GM12878 (cell line): ENCODE measurements around the gene C12orf43. TPM values are rescaled to one million over a fixed set of nuclear protein-coding genes. Genes with fewer than 3 reads are reported as not detected.

Experiments
- ATAC-seq: fragments of 200-7000 bp; cut with Tn5 transposase; 3 replicates; pipeline ENCODE4 v1.9.1; 2020; ENCODE audit warnings: mild to moderate bottlenecking, moderate library complexity
- BruUV-seq: library from RNA; stranded (reverse); fragments of 400-500 nt; replicated peaks from 2 replicates; lab custom pipeline; 2021; lab: Mats Ljungman, UMichigan
- CTCF ChIA-PET: fragments of 300-600 bp; sonication (Branson Sonifier 250); formaldehyde crosslinking; extraction: SDS; loops from one replicate; lab custom pipeline; 2021; ENCODE audit warnings: inconsistent platforms; lab: Yijun Ruan, JAX
- POLR2A ChIA-PET: fragments of 350-600 bp; formaldehyde crosslinking; extraction: SDS; loops from one replicate; lab custom pipeline; 2021; ENCODE audit warnings: inconsistent platforms; lab: Charles Lee
- RAD21 ChIA-PET: fragments of 300-600 bp; sonication (Branson Sonifier 250); formaldehyde crosslinking; loops from one replicate; lab custom pipeline; 2023; ENCODE audit warnings: antibody characterized with exemption; ENCODE audit not compliant: unreplicated experiment; lab: Charles Lee
- SMC1A ChIA-PET: fragments of 300-600 bp; sonication (Branson Sonifier 250); formaldehyde crosslinking; loops from one replicate; lab custom pipeline; 2023; ENCODE audit not compliant: unreplicated experiment, uncharacterized antibody; lab: Charles Lee
- DNase-seq: peaks from one replicate; pipeline ENCODE4 v3.0.0-alpha.2; 2011; ENCODE audit warnings: low read depth, low spot score
- FAIRE-seq: peaks from 3 replicates; lab custom pipeline; 2011; peaks lifted over from hg19 to GRCh38; lab: Jason Lieb, UNC
- H2AFZ ChIP-seq: 2 replicates; pipeline ENCODE4 v1.6.0; 2011; ENCODE audit warnings: low read depth, low read length, control low read depth; ENCODE audit not compliant: control insufficient read depth
- H3K27ac ChIP-seq: 2 replicates; pipeline ENCODE4 v1.5.1; 2011; ENCODE audit warnings: control low read depth; ENCODE audit not compliant: control insufficient read depth, insufficient read depth
- H3K27me3 ChIP-seq, 2 experiments: replicated peaks in 1 of 2; 2 replicates each; pipeline versions ENCODE4 v1.6.0 to v1.6.1; 2011; ENCODE audit warnings: low read length in 1 of 2; ENCODE audit not compliant: control insufficient read depth in 2 of 2, insufficient read depth in 2 of 2
- H3K36me3 ChIP-seq, 2 experiments: 2 replicates each; pipeline ENCODE4 v1.5.1; 2011; ENCODE audit warnings: low read length in 1 of 2; ENCODE audit not compliant: control insufficient read depth in 2 of 2, insufficient read depth in 2 of 2
- H3K4me1 ChIP-seq: 2 replicates; pipeline ENCODE4 v1.6.1; 2011; ENCODE audit warnings: mild to moderate bottlenecking, low read length, moderate library complexity, mixed read lengths; ENCODE audit not compliant: control insufficient read depth, insufficient read depth
- H3K4me2 ChIP-seq: 2 replicates; pipeline ENCODE4 v1.6.0; 2011; ENCODE audit warnings: control low read depth; ENCODE audit not compliant: control insufficient read depth, insufficient read depth
- H3K4me3 ChIP-seq: fragments of 200-600 bp; sonication (generic); 2 replicates; pipeline ENCODE4 v1.5.1; 2016
- H3K79me2 ChIP-seq: 2 replicates; pipeline ENCODE4 v1.6.0; 2011; ENCODE audit warnings: low read length; ENCODE audit not compliant: control insufficient read depth, insufficient read depth
- H3K9ac ChIP-seq: 2 replicates; pipeline ENCODE4 v1.8.0; 2011; ENCODE audit warnings: low read length, control low read depth, mixed read lengths; ENCODE audit not compliant: control insufficient read depth, insufficient read depth
- H3K9me3 ChIP-seq: replicated peaks from 3 replicates; pipeline ENCODE4 v1.5.1; 2011; ENCODE audit warnings: mild to moderate bottlenecking, low read length; ENCODE audit not compliant: control insufficient read depth, insufficient read depth
- H4K20me1 ChIP-seq: 2 replicates; pipeline ENCODE4 v1.6.0; 2011; ENCODE audit not compliant: control insufficient read depth, insufficient read depth
- BCL11A ChIP-seq: IDR thresholded peaks from 2 replicates; pipeline ENCODE4 v1.6.1; 2011; ENCODE audit warnings: low read depth, low read length
- CTCF ChIP-seq, 3 experiments: IDR thresholded peaks in 2 of 3; conservative IDR thresholded peaks in 1 of 3; 2 replicates each; pipeline ENCODE4 v1.5.1; 2011; ENCODE audit warnings: low read depth in 3 of 3, low read length in 3 of 3, mild to moderate bottlenecking in 3 of 3, control low read depth in 2 of 3, moderate library complexity in 2 of 3, inconsistent platforms in 1 of 3, mixed read lengths in 1 of 3; ENCODE audit not compliant: control insufficient read depth in 2 of 3, insufficient read depth in 1 of 3; ENCODE audit errors: extremely low read depth in 1 of 3
- RAD21 ChIP-seq: IDR thresholded peaks from 2 replicates; pipeline ENCODE4 v1.6.1; 2011; ENCODE audit warnings: mild to moderate bottlenecking, low read depth, low read length, moderate library complexity; ENCODE audit not compliant: insufficient read depth
- SMC3 ChIP-seq: IDR thresholded peaks from 2 replicates; pipeline ENCODE4 v1.6.1; 2011; ENCODE audit warnings: low read length, improper control_type of control experiment, borderline replicate concordance
- SPI1 ChIP-seq: IDR thresholded peaks from 2 replicates; pipeline ENCODE4 v1.6.1; 2011; ENCODE audit warnings: low read depth, mild to moderate bottlenecking, low read length, moderate library complexity, borderline replicate concordance; ENCODE audit not compliant: insufficient read depth
- USF1 ChIP-seq: IDR thresholded peaks from 2 replicates; pipeline ENCODE4 v1.6.1; 2011; ENCODE audit warnings: borderline replicate concordance, low read depth, mild to moderate bottlenecking, moderate library complexity, mixed read lengths, low read length; ENCODE audit not compliant: insufficient read depth; ENCODE audit errors: extremely low read length
- WGBS: methylation state at CpG from one replicate; pipeline ENCODE4 v1.1.6; 2016; ENCODE audit warnings: low lambda C conversion rate; ENCODE audit not compliant: insufficient replicate concordance, insufficient coverage; ENCODE audit errors: missing lambda C conversion rate; 5-methylcytosine and 5-hydroxymethylcytosine counted together
- in situ Hi-C: fragments of 300-500 bp; cut with MboI; formaldehyde crosslinking; loops from 9 replicates; pipeline ENCODE4 v1.14.3; 2018; ENCODE audit warnings: mixed read lengths
- intact Hi-C: fragments of 100-400 bp; cut with micrococcal nuclease; formaldehyde crosslinking; loops from one replicate; pipeline ENCODE4 v1.14.2; 2022; ENCODE audit not compliant: unreplicated experiment
- polyA plus RNA-seq, 11 experiments: library from polyadenylated mRNA; depleted of rRNA in 4 of 11; unstranded in 6 of 11; stranded (reverse) in 5 of 11; fragments of >200 nt; fragmentation: Nextera tagmentation in 4 of 11; fragmentation: Illumina TruSeq in 1 of 11; extraction: Ambion mirVana in 4 of 11; extraction: Trizol in 1 of 11; gene quantifications; 1 replicate in 1 of 11; 2 replicates in 10 of 11; pipeline versions ENCODE4 v1.2.1 to v1.2.3, GENCODE V29; 2011 to 2016; ENCODE audit warnings: inconsistent platforms in 2 of 11, missing spikeins in 2 of 11, low read depth in 1 of 11
- total RNA-seq, 4 experiments: library from RNA; depleted of rRNA in 3 of 4; stranded (reverse); fragments of >200 nt in 3 of 4; fragmentation: Illumina TruSeq in 1 of 4; extraction: Trizol in 1 of 4; gene quantifications; 2 replicates each; pipeline versions ENCODE4 v1.2.1 to v1.2.3, GENCODE V29; 2013 to 2021

The C12orf43 gene
- total and polyA plus RNA-seq, 10 of the 15 experiments (the other 5 are each of a cell fraction or from before 2014, with no cell fraction given) = 7.5 to 30.8 (median 21.3) TPM

DNA sequence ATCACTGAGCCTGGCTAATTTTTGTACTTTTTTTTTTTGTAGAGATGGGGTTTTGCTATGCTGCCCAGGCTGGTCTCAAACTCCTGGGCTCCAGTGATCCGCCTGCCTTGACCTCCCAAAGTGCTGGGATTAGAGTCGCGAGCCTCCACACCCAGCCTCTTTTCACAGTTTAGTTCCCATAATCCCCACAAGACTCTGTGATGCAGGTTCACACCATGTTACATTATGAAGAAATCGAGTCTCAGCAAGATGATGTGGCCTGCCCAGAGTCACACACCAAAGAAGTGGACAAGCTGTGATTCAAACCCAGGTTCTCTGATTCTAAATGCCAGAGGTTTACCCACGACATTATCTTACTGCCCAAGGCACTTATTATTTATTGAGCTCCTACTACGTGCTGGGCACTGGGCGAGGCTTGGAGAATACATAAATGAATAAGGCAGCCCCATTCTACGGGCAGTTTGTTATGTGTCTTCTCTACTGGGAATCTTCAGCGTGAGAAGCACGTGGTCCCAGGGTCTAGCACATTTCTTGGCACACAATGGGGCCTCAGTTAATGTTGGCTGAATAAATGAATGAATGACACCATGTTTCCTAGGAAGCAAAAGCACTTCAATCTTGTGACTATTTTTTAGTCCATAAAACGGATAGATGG, 46.2 kb upstream of the C12orf43 start (continued):
- TF ChIP-seq USF1 (no peak), SPI1 (no peak)

GRCh38 chr12:121061831-121062230, 45.5 kb upstream of the C12orf43 start:
- H3K27ac ChIP-seq = no peak overlapping the region
- no TSS peak for BruUV-seq
- H3K36me3 ChIP-seq = no peaks in the 10 kb centered on the region
- no peak for ATAC-seq
- RAD21 ChIA-PET = interaction anchor here (0.5 to 3.9 kb wide), 9 partner anchors 23 to 479 kb away, joined by 3 to 26 read pairs (median 4); no protein-coding TSS in a partner anchor
- SMC1A ChIA-PET = interaction anchor here (0.6 to 4.0 kb wide), 20 partner anchors 10 to 608 kb away, joined by 3 to 35 read pairs (median 4); partner anchors contain the start of gene MORN3
- H3K9ac ChIP-seq = no peak overlapping the region
- 0% methylated on average over 2 of the region's 2 CpGs for WGBS
- CTCF ChIA-PET = interaction anchor here (0.7 to 5.6 kb wide), 21 partner anchors 13 to 479 kb away, joined by 3 to 80 read pairs (median 7); partner anchors contain the start of genes P2RX7 and POP5
- in situ Hi-C loops = no loop called here
- peaks cover 10% of the 10 kb centered on the region for H3K4me1 ChIP-seq
- H3K4me3 ChIP-seq = no peak overlapping the region
- no peaks in the 10 kb centered on the region for H3K79me2 ChIP-seq
- POLR2A ChIA-PET = interaction anchor here (0.6 kb wide), 1 partner anchor 623 kb away, joined by 4 read pairs; no protein-coding TSS in a partner anchor
- intact Hi-C loops = loop anchor here (5.0 kb wide), 2 partner anchors 35 to 165 kb away; no protein-coding TSS in a partner anchor
- H3K27me3 ChIP-seq = no peaks in the 10 kb centered on the region
- H3K4me2 ChIP-seq = no peak overlapping the region
- TF ChIP-seq BCL11A (no peak), CTCF (IDR thresholded peaks at IDR 0.05 in 2 of 3, conservative IDR thresholded peaks at IDR 0.05 in 1 of 3; ENCODE audit: control insufficient read depth in 2 of 3, extremely low read depth in 1 of 3, insufficient read depth in 1 of 3, low read depth in 3 of 3, low read length in 3 of 3) (peak in 2 of 3 experiments; percentile 20 to 43; a peak in 2 of 6 replicates), RAD21 (peak; percentile 65), SMC3 (peak; percentile 48; the same call in 1 of the 2 replicates)
- TF ChIP-seq, all 136 proteins: peak for 3
- Histone ChIP-seq H3K9me3 (no peaks in the 10 kb centered on the region), H4K20me1 (no peaks in the 10 kb centered on the region), H2AFZ (no peak overlapping the region)
- DNase-seq = no peak
- no peak for FAIRE-seq
